NCI-H524 treated with DMSO at 0.1 percent for 48 hours (cell line): Measurements from ENCODE around the gene SCAF8.
"Not testable (repeated sequence)": the region's sequence is repeated elsewhere in the genome, so short reads cannot be mapped to it uniquely, and the experiment has no call there.

Experiments used
- DNase-seq: peaks from one replicate; lab custom pipeline; 2025; lab: John Stamatoyannopoulos, UW

SCAF8 gene, protein sequence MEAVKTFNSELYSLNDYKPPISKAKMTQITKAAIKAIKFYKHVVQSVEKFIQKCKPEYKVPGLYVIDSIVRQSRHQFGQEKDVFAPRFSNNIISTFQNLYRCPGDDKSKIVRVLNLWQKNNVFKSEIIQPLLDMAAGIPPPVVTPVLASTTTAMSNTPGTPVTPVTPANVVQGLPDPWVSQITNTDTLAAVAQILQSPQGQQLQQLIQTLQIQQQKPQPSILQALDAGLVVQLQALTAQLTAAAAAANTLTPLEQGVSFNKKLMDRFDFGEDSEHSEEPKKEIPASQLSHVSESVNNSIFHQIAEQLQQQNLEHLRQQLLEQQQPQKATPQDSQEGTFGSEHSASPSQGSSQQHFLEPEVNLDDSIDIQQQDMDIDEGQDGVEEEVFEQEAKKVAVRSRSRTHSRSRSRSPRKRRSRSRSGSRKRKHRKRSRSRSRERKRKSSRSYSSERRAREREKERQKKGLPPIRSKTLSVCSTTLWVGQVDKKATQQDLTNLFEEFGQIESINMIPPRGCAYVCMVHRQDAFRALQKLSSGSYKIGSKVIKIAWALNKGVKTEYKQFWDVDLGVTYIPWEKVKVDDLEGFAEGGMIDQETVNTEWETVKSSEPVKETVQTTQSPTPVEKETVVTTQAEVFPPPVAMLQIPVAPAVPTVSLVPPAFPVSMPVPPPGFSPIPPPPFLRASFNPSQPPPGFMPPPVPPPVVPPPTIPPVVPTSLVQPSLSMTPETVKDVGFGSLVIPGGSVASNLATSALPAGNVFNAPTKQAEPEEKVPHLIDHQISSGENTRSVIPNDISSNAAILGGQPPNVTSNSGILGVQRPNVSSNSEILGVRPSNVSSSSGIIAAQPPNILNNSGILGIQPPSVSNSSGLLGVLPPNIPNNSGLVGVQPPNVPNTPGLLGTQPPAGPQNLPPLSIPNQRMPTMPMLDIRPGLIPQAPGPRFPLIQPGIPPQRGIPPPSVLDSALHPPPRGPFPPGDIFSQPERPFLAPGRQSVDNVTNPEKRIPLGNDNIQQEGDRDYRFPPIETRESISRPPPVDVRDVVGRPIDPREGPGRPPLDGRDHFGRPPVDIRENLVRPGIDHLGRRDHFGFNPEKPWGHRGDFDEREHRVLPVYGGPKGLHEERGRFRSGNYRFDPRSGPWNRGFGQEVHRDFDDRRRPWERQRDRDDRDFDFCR (N-terminal part only)

DNA sequence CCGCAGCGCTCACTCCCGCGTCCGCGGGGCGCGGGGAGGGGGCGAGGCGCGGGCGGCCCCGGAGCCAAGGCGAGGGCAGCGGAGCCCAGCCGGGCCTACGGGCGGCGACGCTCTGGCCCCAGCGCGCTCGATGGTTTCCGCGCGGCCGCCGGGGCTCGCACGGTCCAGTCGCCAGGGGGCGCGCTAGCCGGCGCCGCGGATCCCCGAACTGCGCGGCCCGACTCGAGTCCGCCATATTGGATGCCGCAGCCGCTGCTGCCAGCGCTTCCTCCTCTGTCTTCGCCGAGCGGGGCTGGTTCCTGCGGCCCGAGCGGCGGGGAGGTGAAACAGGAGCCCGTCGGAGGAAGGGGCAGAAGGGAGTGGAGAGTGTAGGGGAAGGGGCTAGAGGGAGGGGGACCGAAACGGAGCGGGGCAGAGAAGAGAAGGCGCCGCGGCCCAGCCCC is at the start of gene SCAF8:
Gene SCAF8, plus strand, starts transcription at position 234 of the 443 bp plus-strand sequence. CDS start 485 bp downstream, outside the sequence.
- no peak for DNase-seq

DNA sequence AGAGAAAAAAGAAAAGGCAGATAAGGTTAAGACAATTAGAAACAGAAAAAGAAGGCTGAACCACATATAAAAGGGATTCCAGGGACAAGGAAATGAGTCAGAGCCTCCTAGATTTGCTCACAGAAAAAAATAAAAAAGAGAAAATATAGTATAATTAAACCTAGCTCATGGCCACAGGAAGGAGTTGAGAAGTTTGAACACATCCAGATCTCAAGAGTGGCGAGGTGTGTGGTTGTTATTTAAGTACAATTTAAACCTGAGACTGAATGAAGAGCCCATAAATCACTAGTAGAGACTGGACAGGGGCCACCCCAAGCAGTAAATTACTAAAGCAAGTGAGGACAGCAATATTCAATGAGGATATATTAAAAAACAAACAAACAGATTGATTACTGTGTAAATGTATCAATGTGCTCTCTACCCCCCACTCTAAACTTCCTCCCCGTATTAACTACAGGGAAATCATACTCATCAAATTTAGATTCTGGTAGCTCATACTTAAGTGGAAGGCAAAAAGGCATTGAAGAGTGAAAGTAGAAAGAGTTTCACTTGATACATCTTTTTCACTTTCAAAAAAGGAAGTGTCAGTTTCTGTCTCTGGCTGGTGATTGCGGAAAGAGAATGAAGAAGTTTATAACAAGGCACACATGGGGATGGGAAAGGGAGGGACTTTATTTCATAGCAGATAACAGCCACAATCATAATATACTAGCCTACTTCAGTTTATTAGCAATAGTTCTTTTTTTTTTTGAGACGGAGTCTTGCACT is 49.3 kb upstream of the SCAF8 start:
- DNase-seq: no peak

DNA sequence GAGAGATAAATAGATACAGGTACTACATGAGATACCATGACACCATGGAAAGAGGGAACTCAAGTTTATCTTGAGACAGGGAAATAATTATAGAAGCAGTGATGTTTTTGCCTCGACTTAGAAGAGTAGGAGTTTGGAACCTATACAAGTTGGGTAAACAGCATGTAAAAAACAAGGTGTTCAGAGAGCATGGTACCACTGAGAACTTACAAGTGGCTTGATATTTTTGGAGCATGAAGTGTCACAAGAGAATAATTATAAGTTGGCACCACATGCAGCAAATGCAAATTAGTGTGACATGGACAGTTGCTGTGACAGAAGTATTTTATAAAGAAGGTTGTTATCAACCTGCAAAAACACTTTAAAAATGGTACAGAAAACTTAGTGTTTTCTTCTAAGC is 47.1 kb upstream of the SCAF8 start:
- DNase-seq: no peak

DNA sequence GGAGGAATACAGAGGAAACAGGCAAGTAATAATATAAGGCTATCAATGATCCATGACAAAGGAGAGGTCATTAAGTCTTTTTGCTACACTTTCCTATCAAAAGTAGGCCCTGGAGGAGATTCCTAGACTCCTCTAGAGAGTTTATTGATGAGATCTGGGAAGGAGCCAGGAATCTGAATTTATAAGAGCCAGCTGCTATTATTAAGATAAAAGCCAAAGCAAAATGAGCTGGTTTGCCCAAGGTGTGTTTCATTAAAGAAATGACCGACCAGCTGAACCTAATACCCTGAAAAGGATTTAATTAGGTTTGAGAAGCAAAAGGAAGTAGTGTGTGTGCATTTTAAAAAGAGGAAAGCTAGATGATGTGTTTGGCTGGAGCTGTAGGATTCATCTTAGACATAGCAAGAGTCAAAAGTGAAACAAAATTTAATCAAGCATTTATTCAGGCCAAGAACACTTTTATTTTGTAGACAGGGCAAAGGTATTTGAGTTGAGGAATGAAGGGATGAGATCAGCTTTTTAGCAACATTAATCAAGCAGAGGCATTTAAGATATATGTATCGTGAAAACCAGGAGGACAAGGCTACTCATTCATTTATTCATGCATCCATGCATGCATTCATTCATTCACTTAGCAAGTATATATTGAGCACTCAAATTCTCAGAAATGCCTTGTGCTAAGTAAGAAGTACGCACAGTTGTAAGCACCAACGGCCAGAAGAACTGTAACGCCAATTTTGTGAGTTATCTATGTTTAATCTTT is 43.5 kb upstream of the SCAF8 start:
- peak; percentile 59 for DNase-seq

DNA sequence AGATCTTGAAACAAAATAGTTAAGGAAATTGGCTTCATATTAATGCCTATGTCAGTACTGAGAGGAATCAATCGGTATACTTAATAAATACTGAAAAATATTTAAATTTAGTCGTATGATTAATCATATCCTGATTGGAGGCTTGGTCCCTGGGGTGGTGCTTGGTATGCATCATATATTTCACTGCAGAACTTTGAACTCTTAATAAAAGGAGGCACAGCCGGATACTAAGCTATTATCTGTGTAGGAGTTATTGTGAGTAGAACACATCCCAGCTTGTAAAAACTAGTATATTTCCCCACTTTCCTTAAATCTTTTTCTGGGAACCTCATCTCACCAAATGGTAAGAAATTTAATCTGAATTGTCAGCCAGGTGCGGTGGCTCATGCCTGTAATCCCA is 42.4 kb upstream of the SCAF8 start:
- no peak for DNase-seq

DNA sequence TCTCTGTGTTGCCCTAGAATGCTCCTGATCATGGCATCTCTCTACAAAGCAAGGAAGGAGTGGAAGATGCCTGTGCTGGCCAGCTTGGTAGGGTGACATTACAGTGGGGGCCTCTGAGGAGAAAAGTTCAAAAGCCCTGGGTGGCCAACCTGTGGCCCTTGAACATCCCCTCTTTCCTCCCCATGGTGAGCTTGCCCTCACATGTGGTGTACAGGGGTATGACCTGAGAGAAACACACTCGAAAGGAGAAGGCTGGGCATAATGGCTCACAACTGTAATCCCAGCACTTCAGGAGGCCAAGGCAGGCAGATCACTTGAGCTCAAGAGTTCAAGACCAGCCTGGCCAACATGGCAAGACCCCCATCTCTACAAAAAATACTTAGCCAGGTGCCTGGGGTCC is 36.6 kb upstream of the SCAF8 start:
- no peak for DNase-seq

DNA sequence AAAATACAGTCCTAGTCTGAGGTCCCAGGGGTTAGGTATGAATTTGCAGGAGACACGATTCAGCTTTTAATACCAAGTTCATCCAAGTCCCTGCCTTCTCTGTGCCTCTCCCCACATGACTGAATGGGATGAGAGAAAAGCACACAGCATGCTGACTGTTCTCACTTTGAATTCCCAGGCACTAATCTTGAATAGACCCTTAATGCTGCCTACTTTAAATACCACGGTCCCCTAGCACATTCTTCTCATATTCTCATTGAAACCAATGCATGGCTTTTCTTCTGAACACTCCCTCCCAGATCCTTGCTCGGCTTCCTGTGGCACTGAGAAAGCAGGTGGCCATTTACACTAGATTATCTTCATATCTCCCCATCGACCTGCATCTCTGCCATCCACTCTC is 30.1 kb upstream of the SCAF8 start:
- DNase-seq: no peak

DNA sequence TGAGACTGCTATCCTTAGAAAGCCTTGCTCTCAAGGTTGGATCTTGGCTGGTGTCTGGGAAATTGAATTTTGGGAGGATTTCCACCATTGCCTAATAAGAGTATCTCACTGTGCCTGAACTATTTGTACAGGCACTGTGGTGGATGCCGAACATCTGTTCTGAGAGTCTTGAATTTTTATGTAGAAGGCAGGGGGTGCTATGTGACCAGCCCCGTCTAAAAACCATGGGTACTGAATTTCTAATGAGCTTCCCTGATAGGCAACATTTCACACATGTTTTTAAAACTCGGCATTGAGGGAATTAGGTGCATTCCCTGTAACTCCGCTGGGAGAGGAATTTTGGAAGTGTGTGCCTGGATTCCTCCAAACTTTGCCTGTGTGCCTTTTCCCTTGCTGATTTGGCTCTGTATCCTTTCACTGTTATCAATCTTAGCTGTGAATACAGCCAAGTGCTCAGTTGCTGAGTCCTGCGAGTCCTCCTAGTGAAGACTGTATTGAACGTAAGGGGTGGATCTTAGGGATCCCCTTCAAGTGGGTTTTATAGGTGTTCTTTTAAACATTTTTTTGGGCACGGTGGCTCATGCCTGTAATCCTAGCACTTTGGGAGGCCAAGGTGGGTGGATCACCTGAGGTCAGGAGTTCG is 27.6 kb upstream of the SCAF8 start:
- DNase-seq: no peak

DNA sequence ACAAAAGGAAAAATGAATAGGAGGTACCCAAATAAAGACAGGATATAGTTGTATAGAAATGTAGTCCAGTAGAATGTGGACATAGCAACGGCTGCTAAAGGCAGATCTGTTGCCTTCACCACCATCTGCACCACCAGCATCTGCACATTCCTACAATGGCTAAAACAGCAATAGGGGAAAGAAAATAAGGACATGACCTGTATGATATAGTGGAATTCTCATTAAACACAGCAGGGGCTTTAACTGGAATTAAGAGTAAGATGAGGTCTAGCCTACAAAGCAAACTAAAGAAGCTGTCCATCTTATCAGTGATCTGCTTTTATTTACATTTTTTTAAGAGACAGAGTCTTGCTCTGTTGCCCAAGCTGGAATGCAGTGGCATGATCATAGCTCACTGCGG is 26.8 kb upstream of the SCAF8 start:
- DNase-seq: no peak

DNA sequence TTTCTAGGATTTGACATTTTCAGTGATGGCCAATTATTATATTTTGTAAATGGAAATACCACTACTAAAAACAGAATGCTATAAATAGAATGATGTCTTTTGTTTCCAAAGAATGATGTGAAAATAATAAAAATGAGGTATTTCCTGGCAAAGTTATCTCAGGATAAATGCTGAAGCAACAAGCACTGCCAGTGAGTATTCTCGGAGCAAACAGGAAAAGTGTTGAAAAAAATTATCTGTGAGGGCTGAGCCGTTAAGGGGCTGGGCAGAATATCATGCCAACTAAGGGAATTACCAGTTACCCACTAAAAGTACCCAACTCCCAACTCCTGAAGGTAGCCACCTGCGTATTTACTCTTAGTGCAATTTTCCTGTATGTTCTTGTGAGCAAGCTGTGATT is 23.6 kb upstream of the SCAF8 start:
- DNase-seq: no peak

DNA sequence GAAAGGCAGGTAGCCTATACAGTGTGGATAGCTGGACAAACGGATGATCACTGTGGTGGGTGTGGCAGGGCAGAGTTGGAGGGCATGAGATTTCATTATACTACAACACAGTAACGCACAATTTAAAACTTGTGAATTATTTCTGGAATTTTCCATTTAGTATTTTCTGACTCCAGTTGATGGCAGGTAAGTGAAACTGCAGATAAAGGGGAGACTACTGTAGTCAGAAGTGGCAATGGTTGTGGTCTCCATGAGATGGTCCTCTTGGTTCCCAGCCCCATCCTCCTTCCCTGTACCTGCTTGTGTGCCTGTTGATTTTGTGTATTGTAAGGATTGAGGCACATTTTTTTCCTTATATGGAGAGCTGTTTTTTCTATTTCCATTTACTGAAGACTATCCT is 22.5 kb upstream of the SCAF8 start:
- DNase-seq: no peak

DNA sequence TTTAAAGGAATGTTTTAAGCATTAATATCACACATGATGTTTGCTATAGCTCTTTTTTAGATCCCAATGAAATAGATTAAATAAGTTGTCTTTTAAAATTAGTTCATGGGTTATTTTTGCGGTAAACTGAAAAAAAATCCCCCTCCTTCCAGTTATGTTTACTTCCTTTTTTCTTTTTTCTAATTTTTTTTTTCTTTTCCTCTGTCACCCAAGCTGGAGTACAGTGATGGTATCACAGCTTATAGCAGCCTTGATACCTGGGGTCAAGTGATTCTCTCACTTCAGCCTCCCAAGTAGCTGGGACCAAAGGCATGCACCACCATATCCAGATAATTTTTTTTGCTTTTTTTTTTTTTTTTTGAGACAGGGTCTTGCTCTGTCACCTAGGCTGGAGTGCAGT is 17.8 kb upstream of the SCAF8 start:
- no peak for DNase-seq

DNA sequence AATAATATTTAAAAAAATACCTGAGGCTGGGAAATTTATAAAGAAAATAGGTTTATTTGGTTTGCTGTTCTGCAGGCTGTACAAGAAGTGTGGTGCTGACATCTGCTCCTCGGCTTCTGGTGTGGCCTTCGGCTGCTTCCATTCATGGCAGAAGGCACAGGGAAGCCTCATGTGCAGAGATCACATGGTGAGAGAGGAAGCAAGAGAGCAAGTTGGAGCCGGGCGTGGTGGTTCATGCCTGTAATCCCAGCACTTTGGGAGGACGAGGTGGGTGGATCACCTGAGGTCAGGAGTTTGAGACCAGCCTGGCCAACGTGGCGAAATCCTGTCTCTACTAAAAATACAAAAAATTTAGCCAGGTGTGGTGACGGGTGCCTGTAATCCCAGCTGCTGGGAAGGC is 16.9 kb upstream of the SCAF8 start:
- not testable (repeated sequence) for DNase-seq

DNA sequence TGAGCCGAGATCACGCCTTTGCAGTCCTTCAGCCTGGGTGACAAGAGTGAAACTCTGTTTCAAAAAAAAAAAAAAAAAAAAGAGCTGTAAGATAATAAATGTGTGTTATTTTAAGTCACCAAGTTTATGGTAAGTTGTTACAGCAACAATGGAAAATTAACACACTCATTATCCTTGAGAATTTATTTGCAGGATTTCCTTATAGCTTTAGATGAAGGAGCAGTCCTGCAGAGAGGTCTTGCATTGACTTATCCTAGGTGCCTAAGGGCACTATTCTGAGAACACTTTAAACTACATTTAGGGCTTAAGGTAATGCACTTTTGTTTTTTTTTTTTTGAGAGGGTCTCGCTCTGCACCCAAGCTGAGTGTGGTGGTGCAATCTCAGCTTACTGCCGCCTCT is 13.8 kb upstream of the SCAF8 start:
- no peak for DNase-seq

DNA sequence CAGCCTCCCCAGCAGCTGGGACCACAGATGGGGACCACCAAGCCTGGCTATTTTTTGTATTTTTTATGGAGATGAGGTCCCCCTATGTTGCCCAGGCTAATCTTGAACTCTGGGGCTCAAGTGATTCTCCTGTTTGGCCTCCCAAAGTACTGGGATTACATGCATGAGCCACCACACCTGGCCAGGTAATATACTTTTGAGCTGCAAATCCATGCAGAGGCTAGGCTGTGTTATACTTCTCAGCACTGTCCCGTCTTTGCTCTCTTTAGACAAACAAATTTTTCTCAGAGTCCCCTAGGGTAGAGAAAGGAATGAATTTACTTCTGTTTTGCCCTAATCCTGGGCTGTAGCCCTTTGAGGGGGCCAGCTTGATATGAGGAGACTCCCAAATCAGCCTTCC is 13.4 kb upstream of the SCAF8 start:
- no peak for DNase-seq

DNA sequence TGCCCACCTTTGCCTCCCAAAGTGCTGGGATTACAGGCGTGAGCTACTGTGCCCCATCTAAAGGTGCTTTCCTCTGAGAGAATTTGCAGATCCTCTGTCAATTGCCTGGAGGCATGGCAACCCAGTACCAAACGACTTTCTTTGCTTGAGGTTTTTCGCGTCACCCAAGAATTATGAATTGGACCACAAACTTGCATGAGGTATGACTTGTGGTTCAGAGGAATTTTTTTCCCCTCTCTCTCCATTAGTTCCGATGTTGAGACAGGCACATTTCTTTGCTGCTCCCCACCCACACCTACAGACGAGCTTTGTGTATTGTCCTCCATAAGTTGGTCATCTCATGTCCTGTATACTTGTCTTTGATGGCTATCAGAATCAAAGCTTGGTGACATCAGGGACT is 11.8 kb upstream of the SCAF8 start:
- no peak for DNase-seq

DNA sequence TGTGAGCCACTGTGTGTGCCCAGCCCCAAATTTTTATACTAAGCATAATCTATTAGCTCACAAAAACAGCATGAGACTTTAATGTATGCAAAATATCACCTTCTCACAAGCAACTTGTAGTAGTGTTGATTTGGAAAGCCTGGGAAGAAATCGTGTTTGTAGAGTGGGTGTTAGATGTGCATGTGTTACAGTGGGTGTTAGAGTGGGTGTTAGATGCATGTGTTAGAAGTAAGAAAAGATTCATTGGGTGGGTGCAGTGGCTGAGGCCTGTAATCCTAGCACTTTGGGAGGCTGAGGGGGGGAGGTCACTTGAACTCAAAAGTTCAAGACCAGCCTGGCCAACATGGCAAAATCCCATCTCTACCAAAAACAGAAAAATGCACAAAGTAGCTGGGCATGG is 6.3 kb upstream of the SCAF8 start:
- no peak for DNase-seq

DNA sequence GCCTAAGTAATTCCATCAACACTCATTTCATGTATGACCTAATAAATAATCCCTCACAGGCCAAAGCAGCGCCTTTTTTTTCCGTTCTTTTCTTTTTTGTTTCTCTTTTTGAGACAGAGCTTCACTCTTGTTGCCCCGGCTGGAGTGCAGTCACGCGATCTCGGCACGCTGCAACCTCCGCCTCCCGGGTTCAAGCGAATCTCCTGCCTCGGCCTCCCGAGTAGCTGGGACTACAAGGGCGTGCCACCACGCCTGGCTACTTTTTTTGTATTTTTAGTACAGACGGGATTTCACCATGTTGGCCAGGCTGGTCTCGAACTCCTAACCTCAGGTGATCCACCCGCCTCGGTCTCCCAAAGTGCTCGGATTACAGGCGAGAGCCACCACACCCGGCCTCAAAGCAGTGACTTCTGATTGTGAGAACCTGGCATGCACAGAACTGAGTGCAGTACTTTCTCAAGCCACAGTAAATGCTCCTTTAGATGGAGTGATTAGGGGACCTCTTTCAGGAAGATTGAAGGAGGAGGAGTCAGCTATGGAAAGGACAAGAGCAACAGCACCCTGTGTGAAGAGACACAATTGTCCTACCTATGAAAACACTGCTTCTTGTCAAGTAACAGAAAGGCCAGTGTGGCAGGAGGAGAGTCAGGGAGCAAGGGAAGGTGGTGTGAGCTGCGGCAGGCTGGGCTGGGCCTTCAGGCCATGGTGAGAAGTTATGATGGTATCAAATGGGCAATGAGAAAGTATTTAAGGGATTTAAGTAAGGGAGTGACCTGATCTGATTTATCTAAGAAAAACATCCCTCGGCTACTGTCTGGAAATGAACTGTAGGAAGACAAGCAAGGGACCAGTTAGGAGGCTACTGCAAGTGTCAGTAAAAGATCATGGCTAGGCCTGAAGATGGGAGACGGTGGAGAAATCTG is 1.7 kb upstream of the SCAF8 start:
- DNase-seq: no peak

DNA sequence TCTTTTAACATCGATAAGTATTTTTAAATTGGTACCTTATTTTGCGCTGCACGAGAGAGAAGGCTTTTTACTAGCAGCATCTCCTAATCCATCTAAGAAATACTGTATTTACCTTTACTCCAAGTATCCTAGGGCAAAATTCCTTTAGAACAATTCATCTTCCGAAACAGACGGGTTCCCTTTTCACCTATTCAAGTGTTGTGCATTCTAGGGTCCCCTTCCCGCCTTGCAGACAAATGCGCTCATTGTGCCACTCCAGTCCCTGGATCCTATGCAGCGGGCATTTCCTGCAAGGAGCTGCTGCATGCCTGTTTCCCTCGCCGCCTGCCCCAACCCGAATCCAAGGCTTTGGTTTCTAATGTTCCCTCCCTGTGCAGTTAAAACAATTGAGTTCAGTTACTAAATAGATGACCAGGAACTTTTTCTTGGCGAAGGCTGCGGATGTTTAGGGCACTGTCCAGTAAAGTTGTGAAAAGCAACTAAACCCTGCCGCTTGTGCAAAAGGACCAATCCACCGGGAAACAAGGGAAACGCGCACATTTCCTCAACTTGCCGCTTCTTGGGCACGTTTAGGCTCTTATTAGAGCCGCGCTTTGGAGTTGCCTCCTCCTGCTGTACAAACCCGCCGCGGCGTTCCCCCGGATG is 556 bp upstream of the SCAF8 start:
- no peak for DNase-seq
